HEK293T (cell line): ENCODE measurements around the gene PLCB2.

Source experiments
- CTCF ChIA-PET: fragments of 350-600 bp; formaldehyde crosslinking; extraction: SDS; loops from one replicate; lab custom pipeline; 2021; ENCODE audit warnings: antibody characterized with exemption, inconsistent platforms; lab: Yijun Ruan, JAX
- POLR2A ChIA-PET: fragments of 350-600 bp; formaldehyde crosslinking; extraction: SDS; loops from one replicate; lab custom pipeline; 2020; ENCODE audit warnings: antibody characterized with exemption, inconsistent platforms; lab: Yijun Ruan, JAX
- DNase-seq: peaks from one replicate; pipeline ENCODE4 v3.0.0; 2012; ENCODE audit warnings: mixed read lengths; ENCODE audit errors: extremely low spot score
- ARNT ChIP-seq: fragments of 450-650 bp; IDR thresholded peaks from 2 replicates; pipeline ENCODE4 v1.6.1; 2017; ENCODE audit warnings: mild to moderate bottlenecking
- BHLHE40 ChIP-seq: fragments of 450-650 bp; IDR thresholded peaks from 2 replicates; pipeline ENCODE4 v1.6.1; 2016; ENCODE audit warnings: mild to moderate bottlenecking, moderate library complexity, borderline replicate concordance
- CTBP1 ChIP-seq: fragments of 450-650 bp; IDR thresholded peaks from 2 replicates; pipeline ENCODE4 v1.6.1; 2016; ENCODE audit warnings: borderline replicate concordance
- ELF4 ChIP-seq: fragments of 450-650 bp; IDR thresholded peaks from 2 replicates; pipeline ENCODE4 v1.6.1; 2017; ENCODE audit warnings: antibody characterized with exemption
- FOXA1 ChIP-seq: fragments of 450-650 bp; IDR thresholded peaks from 2 replicates; pipeline ENCODE4 v1.6.1; 2016; ENCODE audit warnings: mild to moderate bottlenecking
- FOXK2 ChIP-seq: fragments of 450-650 bp; IDR thresholded peaks from 2 replicates; pipeline ENCODE4 v1.6.1; 2016; ENCODE audit warnings: mild to moderate bottlenecking
- FOXM1 ChIP-seq: fragments of 450-650 bp; IDR thresholded peaks from 2 replicates; pipeline ENCODE4 v1.6.1; 2017; ENCODE audit warnings: mild to moderate bottlenecking, borderline replicate concordance
- HDGF ChIP-seq: fragments of 450-650 bp; IDR thresholded peaks from 2 replicates; pipeline ENCODE4 v1.6.1; 2017; ENCODE audit warnings: antibody characterized with exemption, borderline replicate concordance
- L3MBTL2 ChIP-seq: fragments of 450-650 bp; conservative IDR thresholded peaks from 2 replicates; pipeline ENCODE4 v1.6.1; 2016; ENCODE audit warnings: mild to moderate bottlenecking
- LEF1 ChIP-seq: fragments of 450-650 bp; IDR thresholded peaks from 2 replicates; pipeline ENCODE4 v1.6.1; 2017; ENCODE audit warnings: mild to moderate bottlenecking, borderline replicate concordance
- NFRKB ChIP-seq: fragments of 450-650 bp; IDR thresholded peaks from 2 replicates; pipeline ENCODE4 v1.6.1; 2016; ENCODE audit warnings: mild to moderate bottlenecking, moderate library complexity
- SP1 ChIP-seq: fragments of 450-650 bp; IDR thresholded peaks from 2 replicates; pipeline ENCODE4 v1.6.1; 2017
- SUZ12 ChIP-seq: fragments of 450-650 bp; IDR thresholded peaks from 2 replicates; pipeline ENCODE4 v1.6.1; 2016; ENCODE audit warnings: mild to moderate bottlenecking
- TARDBP ChIP-seq: fragments of 450-650 bp; IDR thresholded peaks from 2 replicates; pipeline ENCODE4 v1.6.1; 2016
- ZNF384 ChIP-seq: fragments of 450-650 bp; IDR thresholded peaks from 2 replicates; pipeline ENCODE4 v1.6.1; 2016
- TF ChIP-seq, protein P1 (sequence below): fragments of 450-650 bp; IDR thresholded peaks from 2 replicates; pipeline ENCODE4 v1.6.1; 2016

PLCB2 gene

GRCh38 chr15:40307421-40308211, at the start of gene PLCB2:
TSS of gene PLCB2 (minus strand) at chr15:40307935. CDS start at chr15:40307672, 263 bp downstream.
- no peak for TF ChIP-seq FOXK2
- no peak for TF ChIP-seq HDGF
- no peak for TF ChIP-seq ELF4
- TF ChIP-seq FOXA1 = no peak
- TF ChIP-seq CTBP1 = no peak
- no peak for TF ChIP-seq BHLHE40
- TF ChIP-seq NFRKB = no peak
- ChIA-PET CTCF (interaction anchor here (0.8 to 5.9 kb wide), 4 partner anchors 15 to 30 kb away, joined by 3 to 55 read pairs (median 5); no protein-coding TSS in a partner anchor), POLR2A (interaction anchor here (1.2 kb wide), 1 partner anchor 9 kb away, joined by 3 read pairs; no protein-coding TSS in a partner anchor)
- no peak for DNase-seq

DNA sequence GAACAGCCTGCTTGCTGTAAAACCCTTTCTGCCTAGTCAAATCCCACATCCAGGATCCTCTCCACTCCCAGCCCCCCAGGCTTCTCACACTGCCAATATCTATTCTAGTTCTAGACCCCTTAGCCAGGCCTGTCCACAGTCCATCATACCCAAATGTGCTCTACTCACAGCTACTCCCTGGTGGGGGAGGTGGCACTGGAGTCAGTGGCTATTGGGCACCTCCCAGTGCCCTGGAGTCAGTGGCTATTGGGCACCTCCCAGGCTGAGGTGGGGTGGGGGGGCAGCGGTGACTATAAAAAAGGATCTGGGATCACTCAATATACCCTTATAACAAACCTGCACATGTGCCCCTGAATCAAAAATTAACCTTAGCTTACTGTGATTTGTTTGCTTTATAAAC, 49.5 kb upstream of the PLCB2 start:
- TF ChIP-seq TARDBP (no peak), L3MBTL2 (no peak), SUZ12 (no peak)
- ChIA-PET CTCF (interaction anchor here (1.2 to 1.5 kb wide), 2 partner anchors 12 to 78 kb away, joined by 3 to 6 read pairs; no protein-coding TSS in a partner anchor), POLR2A (interaction anchor here (0.9 to 1.5 kb wide), 3 partner anchors 16 to 48 kb away, joined by 3 to 4 read pairs (median 3); partner anchors contain the start of genes CCDC9B, IVD and KNSTRN)
- no peak for DNase-seq

- POLR2A ChIA-PET = no interaction called here
- no peak for DNase-seq
- CTCF ChIA-PET = no interaction called here
- TF ChIP-seq SP1 (no peak), FOXK2 (no peak), LEF1 (no peak), FOXM1 (no peak)
These were observed 48.3 kb upstream of the PLCB2 start for GRCh38 chr15:40355976-40356585.

- DNase-seq = peak; percentile 22
- ChIA-PET POLR2A (no interaction called here), CTCF (interaction anchor here (0.6 kb wide), 2 partner anchors 32 to 1852 kb away, joined by 3 read pairs; no protein-coding TSS in a partner anchor)
- TF ChIP-seq TARDBP (no peak), FOXK2 (no peak), FOXM1 (no peak), HDGF (no peak), ELF4 (no peak), NFRKB (no peak), ZNF384 (no peak), ARNT (no peak), SUZ12 (no peak), L3MBTL2 (no peak), CTBP1 (no peak), BHLHE40 (no peak), SP1 (no peak), LEF1 (no peak)
- TF ChIP-seq, protein P1, sequence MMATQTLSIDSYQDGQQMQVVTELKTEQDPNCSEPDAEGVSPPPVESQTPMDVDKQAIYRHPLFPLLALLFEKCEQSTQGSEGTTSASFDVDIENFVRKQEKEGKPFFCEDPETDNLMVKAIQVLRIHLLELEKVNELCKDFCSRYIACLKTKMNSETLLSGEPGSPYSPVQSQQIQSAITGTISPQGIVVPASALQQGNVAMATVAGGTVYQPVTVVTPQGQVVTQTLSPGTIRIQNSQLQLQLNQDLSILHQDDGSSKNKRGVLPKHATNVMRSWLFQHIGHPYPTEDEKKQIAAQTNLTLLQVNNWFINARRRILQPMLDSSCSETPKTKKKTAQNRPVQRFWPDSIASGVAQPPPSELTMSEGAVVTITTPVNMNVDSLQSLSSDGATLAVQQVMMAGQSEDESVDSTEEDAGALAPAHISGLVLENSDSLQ = no peak
These were observed 46.9 kb upstream of the PLCB2 start for GRCh38 chr15:40354408-40355171.

DNA sequence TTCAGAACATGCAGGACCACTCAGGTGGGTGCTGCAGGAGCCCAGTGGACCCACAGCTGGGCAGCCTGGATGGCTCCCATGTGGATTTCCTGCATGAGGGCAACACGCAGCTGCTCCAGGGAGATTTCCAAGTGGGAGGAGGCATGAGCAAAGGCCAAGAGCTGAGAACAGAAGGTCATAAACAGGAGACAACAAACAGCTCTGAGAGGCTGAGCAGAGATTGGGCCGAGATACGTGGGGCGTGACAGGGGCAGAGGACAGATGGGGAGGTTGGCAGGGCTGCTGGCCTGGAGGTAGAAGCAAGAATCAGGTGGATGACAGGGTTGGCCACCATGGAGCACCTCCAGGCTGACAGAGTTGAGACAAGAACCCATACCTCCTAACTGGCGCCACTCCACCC, 46.0 kb upstream of the PLCB2 start:
- no peak for DNase-seq
- CTCF ChIA-PET = interaction anchor here (0.7 kb wide), 1 partner anchor 13 kb away, joined by 3 read pairs; no protein-coding TSS in a partner anchor
- TF ChIP-seq FOXK2 (no peak), SP1 (no peak), HDGF (no peak), FOXA1 (no peak), BHLHE40 (no peak), L3MBTL2 (no peak), ZNF384 (no peak), LEF1 (no peak), FOXM1 (no peak), ARNT (no peak), SUZ12 (no peak), TARDBP (no peak), ELF4 (no peak), CTBP1 (no peak), NFRKB (no peak)
- TF ChIP-seq, protein P1 = no peak
- POLR2A ChIA-PET = no interaction called here

DNA sequence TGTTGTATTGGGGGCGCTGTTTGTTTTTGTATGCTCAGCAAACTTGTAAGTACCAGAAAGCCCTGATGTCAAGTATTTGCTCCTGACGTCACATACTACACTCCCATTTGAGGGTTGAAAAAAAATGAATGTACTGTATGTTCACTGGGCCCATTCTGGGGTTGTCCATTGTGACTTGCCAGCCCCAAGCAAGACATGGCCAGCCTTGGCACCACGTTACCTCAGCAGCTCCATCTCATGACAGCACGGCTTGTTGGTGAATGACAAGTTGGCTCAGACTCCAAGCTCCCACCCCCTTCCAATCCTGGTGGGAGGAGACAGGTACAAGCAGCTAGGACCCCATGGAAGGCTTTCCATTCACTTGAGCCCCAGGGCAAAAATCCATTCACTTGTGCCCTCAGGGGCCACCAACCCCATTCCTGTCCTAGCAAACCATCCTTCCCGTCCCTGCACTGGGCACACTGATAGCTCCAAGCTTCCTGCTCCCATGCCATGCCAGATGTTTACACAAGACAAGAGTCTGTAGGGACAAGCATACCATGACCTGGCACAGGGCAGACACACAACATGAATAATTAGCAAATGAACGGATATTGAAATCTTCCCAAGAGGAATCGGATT, 44.7 kb upstream of the PLCB2 start:
- POLR2A ChIA-PET = no interaction called here
- TF ChIP-seq TARDBP (no peak), LEF1 (no peak), CTBP1 (no peak), FOXK2 (no peak), FOXA1 (no peak), ELF4 (no peak), BHLHE40 (no peak), HDGF (no peak), ZNF384 (no peak), L3MBTL2 (no peak), SUZ12 (no peak)
- DNase-seq = no peak
- CTCF ChIA-PET = interaction anchor here (0.5 to 0.9 kb wide), 2 partner anchors 15 to 77 kb away, joined by 3 to 4 read pairs; no protein-coding TSS in a partner anchor
